Kidney epithelial cell (primary cell): Measurements from ENCODE around the gene PRPF38A. TPM values are rescaled to one million over a fixed set of nuclear protein-coding genes. Genes with fewer than 3 reads are reported as not detected.
A peak's percentile ranks its signal among the peaks of the same experiment; 100 is the strongest.

Experiments
- DNase-seq: peaks from one replicate; pipeline ENCODE4 v3.0.0-alpha.2; 2010; ENCODE audit warnings: low read depth
- H3K27me3 ChIP-seq: 2 replicates; pipeline ENCODE4 v1.6.0; 2011; ENCODE audit warnings: low read length; ENCODE audit not compliant: control insufficient read depth, insufficient read depth
- H3K36me3 ChIP-seq: 2 replicates; pipeline ENCODE4 v1.5.1; 2011; ENCODE audit warnings: low read length; ENCODE audit not compliant: control insufficient read depth, insufficient read depth
- H3K4me3 ChIP-seq: 2 replicates; pipeline ENCODE4 v1.5.1; 2011; ENCODE audit warnings: low read depth, mild to moderate bottlenecking, control low read depth, low read length
- total RNA-seq: library from RNA; depleted of rRNA; stranded (reverse); fragments of >200 nt; gene quantifications from 2 replicates; pipeline ENCODE4 v1.2.3, GENCODE V29; 2015
- TF ChIP-seq, protein P1 (sequence below): IDR thresholded peaks from 2 replicates; pipeline ENCODE4 v1.5.1; 2011; ENCODE audit warnings: mild to moderate bottlenecking, moderate library complexity, low read length, control low read depth, inconsistent platforms; ENCODE audit not compliant: insufficient read depth, poor library complexity, severe bottlenecking

PRPF38A gene
- total RNA-seq, 1 donor from 2014 or later, result 18.2 TPM

DNA sequence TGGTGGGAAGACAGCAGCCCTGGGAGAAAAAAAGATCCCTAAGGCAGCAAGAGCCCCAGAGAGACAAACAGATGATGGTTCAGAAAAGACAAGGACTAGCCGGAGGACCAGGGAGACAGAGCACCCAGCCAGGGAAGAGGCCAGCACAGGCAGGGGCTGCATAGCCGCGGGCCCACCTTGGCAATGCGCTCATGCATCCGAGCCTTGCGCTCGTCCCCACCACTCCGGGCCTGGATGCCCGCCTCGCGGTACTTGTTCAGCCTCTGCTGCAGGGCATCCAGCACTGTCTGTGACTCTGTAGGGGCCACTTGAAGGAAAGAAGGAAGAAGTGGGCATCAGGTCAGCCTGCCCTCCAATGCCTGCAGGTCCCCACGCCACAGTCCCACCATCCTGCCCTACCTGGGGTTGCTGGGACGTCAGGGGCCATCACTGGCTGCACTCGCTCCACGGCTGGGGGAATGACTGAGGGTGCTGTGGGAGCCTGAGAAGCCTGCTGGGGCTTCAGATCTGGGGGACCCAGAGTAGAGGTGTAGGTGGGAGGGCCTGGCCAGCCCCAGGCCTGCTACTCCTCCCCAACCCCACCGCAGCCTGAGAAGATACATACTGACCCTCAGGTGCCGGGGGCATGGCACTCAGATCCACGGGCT is 45.4 kb upstream of the PRPF38A start:
- Histone ChIP-seq H3K4me3 (no peak overlapping the region), H3K27me3 (no peaks in the 10 kb centered on the region), H3K36me3 (peaks cover 16% of the 10 kb centered on the region)
- TF ChIP-seq, protein P1, sequence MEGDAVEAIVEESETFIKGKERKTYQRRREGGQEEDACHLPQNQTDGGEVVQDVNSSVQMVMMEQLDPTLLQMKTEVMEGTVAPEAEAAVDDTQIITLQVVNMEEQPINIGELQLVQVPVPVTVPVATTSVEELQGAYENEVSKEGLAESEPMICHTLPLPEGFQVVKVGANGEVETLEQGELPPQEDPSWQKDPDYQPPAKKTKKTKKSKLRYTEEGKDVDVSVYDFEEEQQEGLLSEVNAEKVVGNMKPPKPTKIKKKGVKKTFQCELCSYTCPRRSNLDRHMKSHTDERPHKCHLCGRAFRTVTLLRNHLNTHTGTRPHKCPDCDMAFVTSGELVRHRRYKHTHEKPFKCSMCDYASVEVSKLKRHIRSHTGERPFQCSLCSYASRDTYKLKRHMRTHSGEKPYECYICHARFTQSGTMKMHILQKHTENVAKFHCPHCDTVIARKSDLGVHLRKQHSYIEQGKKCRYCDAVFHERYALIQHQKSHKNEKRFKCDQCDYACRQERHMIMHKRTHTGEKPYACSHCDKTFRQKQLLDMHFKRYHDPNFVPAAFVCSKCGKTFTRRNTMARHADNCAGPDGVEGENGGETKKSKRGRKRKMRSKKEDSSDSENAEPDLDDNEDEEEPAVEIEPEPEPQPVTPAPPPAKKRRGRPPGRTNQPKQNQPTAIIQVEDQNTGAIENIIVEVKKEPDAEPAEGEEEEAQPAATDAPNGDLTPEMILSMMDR, result no peak
- no peak for DNase-seq

DNA sequence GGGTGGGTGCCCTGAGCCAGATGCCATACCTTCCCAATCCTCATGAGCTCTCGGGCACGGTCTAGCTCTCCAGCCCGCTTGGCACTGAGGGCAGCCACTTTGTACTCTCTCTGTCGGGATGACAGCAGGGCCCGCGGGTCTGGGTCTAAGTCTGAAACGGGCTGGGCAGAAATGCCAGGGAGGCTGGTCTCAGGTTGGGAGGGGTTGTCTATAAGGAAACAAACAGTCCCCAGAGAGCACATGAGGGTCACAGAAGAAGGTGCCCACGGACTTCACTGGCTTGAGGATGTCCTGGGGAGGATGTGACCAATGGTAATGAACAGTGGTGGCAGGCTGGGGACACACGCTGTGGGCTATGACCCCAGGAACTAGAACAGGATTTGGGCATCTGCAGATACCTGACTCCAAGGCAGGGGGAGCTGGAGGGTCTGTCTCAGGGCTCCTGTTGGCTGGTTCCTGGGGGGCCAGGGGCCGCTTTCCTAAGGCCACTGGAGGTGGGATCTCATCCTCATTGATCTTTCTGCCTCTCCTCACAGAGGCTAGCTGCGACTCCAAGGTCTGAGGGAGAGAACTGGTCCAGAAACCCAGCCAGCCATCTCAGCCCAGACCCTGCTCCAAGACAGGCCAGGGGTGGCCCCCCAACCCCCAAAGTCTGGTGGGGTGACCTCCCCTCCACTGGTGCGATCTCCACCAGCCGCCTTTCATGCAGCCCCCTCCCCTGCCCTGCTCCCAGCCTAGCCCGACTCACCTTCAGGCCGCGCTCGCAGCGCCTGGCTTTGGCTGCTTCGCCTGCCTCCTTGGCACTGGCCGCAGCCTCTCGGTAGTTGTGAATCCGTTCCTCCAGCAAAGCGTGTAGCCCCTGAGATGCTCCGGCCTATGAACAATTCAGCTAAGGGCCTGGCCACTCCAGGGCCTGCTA is 44.5 kb upstream of the PRPF38A start:
- H3K27me3 ChIP-seq, result no peaks in the 10 kb centered on the region
- no peak overlapping the region for H3K4me3 ChIP-seq
- no peak for DNase-seq
- H3K36me3 ChIP-seq, result peaks cover 16% of the 10 kb centered on the region
- TF ChIP-seq, protein P1, result no peak

DNA sequence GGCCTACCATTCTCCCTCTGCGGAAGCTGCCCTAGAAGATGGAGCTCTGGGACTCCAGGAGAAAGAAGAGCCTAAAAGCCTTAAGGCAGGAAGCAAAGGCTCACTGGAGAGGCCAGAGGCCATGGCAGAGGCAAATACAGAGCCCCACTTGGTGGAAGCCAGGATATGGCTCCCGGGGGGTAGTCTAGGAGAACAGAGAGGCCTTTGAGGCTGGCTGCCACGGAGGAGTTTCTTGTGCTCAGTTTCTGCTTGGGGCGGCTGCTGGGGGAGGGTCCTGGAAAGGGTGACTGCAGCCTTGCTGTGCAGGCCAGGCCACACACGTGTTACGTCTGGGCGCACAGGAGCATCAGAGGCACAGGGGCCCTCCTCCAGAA is 43.8 kb upstream of the PRPF38A start:
- Histone ChIP-seq H3K36me3 (peaks cover 15% of the 10 kb centered on the region), H3K4me3 (no peak overlapping the region), H3K27me3 (no peaks in the 10 kb centered on the region)
- DNase-seq, result no peak
- TF ChIP-seq, protein P1, result no peak

DNA sequence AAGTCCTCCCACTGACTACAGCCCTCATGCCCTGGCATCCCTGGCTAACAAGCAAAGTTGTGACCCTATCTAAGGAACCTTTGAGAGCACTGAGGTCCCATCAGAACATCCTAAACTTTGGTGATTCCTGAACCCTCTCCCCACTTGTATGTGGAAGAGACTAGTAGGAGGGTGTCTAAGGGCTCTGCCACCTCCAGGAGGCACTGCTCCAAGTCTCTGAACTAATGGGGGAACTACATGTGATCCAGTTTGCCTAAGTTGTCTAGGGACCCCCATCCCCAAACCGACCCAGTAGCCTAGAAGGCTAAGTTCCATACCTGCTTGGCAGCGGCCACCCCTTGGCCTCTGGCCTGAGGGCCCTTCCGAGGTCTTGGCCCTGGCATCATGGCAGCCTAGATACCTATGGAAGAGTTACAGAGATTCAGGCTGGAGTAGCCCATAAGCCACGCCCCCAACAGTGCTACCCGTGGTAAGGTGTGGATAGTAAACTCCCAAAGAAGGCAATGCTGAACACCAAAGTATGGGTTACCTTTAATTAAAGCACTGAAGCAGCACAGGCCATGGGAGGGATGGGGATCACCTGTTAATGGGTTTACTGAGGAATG is 40.1 kb upstream of the PRPF38A start:
- H3K36me3 ChIP-seq, result peaks cover 8% of the 10 kb centered on the region
- TF ChIP-seq, protein P1, result peak; percentile 4
- no peak for DNase-seq
- no peak overlapping the region for H3K4me3 ChIP-seq
- no peaks in the 10 kb centered on the region for H3K27me3 ChIP-seq

DNA sequence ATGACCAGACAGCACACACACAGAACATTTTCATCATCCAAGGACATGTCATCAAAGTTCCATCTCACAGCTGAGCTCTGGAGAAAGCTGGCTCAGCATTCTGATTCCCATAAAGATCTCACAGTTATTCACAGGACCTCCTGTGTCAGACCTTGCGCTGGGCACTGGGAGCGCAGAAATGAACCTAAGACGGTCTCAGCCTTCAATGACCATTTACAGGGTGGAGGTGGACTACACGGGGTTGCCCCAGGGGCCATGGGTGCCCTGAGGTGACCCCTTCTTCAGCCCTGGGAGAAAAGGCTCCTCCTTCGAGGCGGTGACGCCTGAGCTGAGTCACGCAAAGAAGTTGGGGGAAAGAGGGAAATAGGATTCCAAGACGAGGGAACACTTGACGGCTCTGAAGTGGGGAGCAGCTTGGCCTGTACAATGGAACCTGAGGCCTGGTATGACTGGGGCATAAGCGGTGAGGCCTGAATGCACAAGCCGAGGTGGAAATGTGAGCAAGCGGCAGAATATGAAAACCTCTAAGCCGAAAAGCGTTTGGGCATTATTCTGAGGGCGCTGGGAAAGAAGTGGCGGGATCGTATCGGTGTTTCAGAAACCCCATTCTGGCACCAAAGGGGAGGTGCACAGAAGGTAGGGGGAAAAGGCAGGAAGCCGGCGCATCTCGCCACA is 39.2 kb upstream of the PRPF38A start:
- Histone ChIP-seq H3K36me3 (peaks cover 4% of the 10 kb centered on the region), H3K27me3 (no peaks in the 10 kb centered on the region), H3K4me3 (peak overlapping the region; percentile 91)
- peak; percentile 4 for DNase-seq
- TF ChIP-seq, protein P1, result no peak
